RKO (cell line): Measurements from ENCODE around the gene KRT78.
"Not testable (repeated sequence)": the region's sequence is repeated elsewhere in the genome, so short reads cannot be mapped to it uniquely, and the experiment has no call there.

ENCODE experiments used
- DNase-seq: peaks from one replicate; pipeline ENCODE4 v3.0.0-alpha.2; 2016; ENCODE audit warnings: low spot score

KRT78 gene, protein sequence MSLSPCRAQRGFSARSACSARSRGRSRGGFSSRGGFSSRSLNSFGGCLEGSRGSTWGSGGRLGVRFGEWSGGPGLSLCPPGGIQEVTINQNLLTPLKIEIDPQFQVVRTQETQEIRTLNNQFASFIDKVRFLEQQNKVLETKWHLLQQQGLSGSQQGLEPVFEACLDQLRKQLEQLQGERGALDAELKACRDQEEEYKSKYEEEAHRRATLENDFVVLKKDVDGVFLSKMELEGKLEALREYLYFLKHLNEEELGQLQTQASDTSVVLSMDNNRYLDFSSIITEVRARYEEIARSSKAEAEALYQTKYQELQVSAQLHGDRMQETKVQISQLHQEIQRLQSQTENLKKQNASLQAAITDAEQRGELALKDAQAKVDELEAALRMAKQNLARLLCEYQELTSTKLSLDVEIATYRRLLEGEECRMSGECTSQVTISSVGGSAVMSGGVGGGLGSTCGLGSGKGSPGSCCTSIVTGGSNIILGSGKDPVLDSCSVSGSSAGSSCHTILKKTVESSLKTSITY

DNA sequence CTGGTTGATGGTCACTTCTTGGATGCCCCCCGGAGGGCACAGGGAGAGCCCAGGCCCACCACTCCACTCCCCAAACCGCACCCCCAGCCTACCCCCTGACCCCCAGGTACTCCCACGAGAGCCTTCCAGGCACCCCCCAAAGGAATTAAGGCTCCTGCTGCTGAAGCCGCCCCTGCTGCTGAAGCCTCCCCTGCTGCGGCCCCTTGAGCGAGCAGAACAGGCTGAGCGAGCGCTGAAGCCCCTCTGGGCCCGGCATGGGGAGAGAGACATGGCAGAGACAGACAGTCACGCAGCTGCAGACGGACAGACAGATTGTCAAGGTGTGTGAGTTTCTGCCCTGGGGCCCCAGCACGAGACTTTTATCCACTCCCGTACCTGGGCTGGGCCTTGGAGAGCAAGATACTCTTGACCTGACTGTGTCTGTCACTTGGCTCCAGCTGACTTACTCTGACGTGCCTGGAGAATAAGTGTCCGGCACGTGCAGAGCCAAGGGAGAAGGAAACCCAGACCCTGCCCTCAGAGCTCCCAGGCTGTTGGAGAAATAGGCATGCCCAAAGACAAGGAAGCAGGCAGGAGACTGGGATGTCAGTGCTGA lies at the start of gene KRT78:
TSS of gene KRT78 (minus strand) at position 334 of the 595 bp plus-strand sequence. CDS start at position 270, 64 bp downstream.
- DNase-seq: no peak

DNA sequence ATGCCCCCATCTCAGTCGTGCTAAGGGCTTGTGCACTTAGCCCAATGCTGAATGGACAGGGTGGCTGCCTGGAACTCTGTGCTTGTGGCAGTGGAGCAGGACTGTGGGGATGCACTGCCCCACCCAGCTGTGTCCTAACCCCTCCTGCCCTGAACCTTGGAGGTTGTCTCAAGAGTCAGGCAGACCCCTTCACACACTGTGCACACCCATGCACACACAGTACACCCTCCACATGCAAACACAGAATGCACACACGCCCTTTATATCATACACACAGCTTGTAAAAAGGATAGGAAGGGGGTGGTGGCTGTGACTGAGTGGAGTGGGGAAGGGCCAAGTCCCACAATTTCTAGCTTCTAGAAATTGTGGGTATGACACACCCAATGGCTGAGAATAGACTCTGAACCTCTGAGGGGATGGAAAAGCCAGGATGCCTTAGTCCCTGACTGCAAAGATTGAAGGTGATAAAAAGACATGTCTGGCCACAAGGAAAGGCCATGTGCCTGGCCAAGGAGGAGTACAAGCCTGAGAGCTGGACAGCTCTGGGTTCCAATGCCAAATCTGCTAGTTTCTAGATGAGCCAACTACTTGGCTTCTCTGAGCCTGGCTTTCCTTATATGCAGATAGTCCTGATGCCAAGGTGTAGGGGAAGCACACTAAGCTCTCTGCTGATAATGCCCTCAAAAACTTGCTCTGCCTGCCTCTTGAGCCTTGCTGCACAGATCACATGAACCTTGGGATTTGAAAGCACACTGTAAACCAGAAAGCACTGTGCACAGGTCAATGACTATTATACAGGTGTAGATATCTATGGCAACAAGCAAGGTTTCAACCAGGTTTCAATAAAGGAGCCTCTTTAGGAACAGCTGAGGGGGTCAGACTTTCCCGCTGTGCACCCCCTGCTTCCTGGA lies 47.7 kb upstream of the KRT78 start:
- DNase-seq: no peak

DNA sequence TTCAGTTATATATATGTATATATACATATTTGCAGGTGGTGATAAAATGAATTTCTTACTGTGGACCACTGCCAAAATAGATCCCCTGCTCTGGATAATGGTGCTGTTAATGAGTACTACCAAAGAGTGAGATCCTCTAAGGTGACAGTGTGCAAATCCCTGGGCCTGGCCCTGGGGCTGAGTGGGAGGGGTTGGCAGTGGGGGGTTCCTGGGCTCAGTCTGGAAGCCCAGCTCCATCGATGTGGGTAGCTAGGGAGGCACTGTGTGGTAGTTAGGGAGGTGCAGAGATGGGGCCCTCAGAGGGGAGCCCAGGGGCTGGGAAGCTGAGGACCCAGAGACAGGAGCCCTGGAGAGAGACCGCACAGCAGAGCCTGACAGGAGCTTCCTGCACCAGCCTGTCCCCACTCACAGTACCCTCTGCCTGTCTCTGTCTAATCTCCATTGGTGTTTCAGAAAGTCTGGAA lies 47.0 kb upstream of the KRT78 start:
- DNase-seq: no peak

DNA sequence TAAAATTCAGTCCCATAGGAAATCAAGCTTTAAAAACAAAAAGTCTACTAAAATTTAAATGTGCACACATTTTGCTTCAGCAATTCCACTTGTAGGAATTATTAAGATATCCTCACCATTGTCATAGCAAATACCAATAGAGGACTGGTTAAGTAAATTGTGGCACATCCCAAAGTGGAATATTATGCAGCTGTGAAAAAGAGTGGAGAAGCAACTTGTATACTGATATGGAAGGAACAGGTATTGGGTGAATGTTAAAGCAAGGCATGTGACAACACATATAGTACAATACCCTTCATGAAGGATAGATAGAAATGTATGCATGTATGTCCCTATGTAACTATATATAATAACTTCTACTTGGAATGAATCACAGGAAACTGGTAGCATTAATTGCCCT lies 44.2 kb upstream of the KRT78 start:
- DNase-seq: no peak

DNA sequence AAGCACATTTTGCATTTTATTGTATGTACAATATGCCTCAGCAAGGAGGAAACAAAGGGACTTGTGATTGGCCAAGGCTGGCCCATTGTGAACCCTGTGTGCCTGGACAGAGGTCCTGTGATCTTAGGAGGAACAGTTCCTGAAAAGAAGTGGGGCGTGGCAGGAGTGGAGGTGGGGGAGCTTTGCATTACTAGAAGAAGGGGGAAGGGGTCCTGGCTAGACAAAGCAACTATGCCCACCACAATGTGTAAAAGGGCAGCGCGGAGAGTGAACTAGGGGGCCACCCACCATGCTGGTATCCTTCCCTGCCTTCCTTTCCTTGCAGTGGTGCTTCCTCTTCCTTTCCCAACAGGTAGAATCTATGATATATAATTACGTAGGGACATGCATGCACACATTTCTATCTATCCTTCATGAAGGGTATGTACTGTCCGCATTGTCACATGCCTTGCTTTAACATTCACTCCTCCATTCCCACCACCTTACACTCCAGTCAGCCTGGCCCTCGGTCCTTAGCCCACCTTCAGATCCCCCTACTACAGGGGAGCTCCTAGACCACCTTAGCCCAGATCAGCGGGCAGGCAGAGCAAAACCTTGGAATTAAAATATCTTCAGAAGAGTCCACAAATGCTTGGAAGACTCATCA lies 43.5 kb upstream of the KRT78 start:
- DNase-seq: no peak

DNA sequence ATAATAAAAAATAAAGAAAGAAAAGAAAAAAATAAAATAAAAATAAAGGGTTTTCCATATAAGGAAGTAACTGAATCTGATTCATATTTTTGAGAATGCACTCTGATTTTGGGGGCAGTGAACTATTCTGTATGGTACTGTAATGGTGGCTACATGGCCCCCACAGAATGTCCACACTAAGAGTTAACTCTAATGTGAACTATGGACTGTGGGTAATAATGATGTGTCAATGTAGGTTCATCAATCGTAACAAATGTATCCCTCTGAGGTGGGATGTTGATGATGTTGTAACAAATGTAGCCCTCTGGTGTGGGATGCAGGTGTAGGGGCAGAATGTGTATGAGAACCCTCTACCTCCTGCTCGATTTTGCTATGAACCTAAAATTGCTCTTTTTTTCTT lies 42.2 kb upstream of the KRT78 start:
- DNase-seq: no peak

DNA sequence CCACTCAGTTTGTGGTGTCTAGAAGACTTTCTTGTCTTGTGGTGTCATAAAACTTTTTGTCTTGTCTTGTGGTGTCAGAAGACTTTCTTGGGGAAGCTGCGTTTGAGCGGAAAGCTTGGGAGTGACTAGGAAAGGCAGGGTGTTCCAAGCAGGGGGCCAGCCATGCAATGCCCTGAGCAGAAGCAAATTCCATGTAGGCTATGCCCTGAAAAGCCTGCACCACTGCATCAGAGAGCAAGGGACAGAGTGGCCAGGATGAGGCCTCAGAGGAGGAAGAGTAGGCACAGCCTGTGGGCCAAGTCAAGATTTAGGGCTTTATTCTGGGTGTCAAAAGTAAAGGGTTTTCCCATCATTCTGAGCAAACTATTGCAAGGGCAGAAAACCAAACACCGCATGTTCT lies 41.6 kb upstream of the KRT78 start:
- no peak for DNase-seq

DNA sequence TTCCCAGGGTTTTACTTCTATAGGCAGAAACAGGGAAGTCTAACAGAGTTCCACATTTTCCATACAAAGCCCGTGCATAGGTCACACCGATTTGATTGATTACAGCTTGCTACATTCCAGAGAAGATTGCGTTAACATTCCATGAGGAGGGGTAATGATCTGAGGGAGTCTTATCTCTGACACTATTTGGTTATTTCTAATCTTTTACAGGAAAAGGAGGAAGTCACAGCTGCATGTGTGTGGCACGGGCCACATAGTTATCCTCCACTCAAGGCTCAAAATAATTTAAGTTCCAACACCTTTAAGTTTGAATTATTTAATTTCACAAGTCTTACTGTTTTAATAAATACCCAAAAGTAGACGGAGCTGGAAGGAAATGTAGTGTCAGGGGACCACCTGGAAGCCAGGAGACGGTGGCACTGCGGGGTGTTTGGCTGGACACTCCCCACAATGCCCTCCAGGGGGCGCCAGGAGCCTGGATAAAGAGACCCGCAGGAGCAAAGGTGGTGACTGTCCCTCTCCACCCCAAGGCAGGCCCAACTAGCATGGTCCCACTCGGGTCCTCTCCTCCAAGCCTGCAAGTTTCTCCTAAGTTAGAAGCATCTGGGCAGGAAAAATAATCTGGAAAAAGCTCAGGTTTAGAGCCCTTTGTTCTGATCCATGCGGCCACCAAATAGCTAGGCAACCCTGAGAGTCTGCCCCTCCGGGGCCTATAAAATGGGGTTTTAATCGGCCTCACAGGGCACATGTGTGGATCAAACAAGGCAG lies 35.9 kb upstream of the KRT78 start:
- peak; percentile 63 for DNase-seq

DNA sequence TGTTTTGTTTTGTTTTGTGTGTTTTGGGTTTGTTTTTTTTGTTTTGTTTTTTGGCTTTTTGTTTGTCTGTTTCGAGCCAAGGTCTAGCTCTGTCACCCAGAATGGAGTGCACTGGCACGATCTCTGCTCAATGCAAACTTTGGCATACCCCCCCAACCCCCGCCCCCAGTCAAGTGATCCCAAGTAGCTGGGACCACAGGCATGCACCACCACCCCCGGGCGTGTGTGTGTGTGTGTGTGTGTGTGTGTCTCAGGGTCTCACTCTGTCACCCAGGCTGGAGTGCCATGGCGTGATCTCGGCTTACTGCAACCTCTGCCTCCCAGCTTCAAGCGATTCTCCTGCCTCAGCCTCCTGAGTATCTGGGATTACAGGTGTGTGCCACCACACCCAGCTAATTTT lies 31.7 kb upstream of the KRT78 start:
- DNase-seq: not testable (repeated sequence)

DNA sequence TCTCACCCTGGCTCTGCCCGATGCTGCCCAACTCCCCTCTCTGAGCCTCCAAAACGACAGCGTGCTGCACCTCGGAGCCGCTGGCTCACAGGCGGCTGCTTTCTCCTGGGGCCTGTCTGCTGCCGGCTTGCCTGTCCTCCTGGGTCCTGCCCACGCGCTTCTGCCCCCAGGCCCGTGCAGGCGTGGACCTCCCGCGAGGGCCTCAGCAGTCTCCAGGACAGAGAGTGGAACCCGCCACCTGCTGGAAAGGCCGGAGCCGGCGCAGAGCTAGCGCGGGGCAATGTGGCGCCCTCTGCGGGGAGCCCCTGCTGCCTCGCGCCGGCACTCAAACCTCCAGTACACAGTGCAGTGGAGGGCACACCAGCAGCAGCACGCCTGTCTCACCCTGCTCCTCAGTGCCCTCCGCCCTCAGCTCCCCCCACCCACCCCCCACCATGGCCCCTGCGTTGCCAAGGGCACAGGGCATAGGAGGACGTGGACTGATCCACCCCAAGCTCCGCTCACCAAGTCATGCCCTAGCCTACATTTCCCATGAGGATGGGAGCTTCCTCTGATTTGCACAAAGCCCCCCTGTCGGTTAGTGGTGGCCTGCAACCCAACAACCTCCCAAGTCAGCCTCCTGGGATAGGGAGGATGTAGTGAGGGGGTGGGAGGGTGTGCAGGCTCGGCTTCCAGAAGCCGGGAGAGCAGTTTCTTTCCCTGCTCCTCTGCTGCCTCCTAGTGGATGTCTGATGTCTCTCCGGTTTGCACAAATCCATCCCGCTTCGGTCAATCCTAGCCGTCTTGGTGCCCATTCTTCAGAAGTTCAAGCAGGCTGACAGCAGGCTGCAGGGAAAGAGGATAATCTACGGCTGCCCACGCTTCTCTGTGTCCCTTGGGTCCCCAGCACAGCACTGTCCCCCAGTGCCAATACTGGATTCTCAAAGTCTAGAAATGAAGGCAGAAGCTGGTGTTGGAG lies 30.9 kb upstream of the KRT78 start:
- DNase-seq: peak; percentile 84

DNA sequence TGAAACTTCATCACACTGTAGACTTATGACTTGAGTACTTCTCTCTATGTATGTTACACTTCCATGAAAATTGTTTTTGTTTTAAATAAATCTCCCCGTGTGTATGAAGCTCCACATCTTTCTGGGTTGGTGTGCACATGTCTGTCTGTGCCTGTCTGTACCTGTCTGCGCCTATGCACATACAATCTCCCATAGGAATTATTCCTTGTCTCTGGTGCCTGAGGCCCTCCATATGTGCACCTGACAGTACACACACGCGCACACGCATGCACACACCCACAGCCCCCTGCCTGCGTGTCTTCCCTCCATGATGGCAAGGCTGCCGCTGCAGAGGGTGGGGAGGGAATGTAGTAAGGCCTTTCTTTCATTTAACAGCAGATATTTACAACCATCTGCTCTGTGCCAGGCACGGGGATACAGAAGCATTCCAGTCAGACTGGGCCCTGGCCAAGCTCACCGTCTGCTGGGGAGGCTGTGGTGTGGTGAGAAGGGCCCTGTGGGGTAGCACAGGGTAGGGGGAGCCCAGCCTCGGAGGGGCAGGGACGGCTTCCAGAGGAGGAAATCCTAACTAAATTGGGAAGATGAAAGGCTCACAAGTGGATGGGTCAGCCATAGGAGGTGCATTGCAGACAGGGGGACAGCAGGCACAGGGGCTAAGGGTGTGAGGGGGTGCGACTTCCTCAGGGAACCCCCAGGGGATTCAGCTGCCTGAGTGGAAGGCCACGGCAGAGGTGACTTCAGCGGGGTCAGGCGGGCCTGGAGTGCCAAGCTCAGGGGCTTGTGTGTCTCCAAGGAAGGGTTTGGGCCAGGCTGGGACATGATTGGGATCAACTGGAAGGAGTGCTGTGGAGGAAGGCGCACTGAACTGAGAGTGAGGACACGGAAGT lies 30.0 kb upstream of the KRT78 start:
- DNase-seq: no peak

DNA sequence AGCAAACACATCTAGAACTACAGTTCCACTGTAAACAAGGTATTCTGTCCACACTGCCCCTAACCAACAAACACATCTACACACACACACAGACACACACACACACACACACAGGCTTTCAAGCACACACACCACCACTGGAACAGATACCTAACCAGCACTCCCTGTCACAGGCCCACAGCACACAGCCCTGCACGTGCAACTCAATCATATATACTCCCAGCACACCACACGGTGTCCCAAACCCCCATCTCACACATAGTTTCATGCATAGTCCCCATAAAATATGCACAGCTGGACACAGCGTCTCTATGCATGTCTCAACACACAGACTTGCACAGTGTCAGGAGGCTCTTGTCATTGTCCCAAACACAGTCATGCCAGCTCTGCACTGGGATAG lies 28.4 kb upstream of the KRT78 start:
- no peak for DNase-seq

DNA sequence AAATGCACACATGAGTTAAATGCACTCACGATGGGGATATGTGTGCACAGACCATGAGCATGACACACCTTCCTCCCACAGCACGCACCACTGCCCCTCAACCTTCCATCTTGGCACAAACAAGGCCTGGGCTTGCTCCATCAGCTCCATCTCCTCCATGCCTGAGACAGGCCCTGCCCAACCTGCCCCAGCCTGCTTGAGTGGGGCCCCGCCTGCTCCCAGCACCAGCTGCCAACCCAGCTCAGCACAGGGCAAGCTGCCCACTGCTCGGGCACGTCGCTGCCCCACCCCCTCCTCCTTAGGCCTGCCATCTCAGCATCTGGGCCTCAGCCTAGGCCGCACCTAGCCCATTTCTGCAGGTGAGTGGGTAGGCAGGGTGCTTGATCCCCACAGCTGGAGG lies 27.6 kb upstream of the KRT78 start:
- DNase-seq: no peak

DNA sequence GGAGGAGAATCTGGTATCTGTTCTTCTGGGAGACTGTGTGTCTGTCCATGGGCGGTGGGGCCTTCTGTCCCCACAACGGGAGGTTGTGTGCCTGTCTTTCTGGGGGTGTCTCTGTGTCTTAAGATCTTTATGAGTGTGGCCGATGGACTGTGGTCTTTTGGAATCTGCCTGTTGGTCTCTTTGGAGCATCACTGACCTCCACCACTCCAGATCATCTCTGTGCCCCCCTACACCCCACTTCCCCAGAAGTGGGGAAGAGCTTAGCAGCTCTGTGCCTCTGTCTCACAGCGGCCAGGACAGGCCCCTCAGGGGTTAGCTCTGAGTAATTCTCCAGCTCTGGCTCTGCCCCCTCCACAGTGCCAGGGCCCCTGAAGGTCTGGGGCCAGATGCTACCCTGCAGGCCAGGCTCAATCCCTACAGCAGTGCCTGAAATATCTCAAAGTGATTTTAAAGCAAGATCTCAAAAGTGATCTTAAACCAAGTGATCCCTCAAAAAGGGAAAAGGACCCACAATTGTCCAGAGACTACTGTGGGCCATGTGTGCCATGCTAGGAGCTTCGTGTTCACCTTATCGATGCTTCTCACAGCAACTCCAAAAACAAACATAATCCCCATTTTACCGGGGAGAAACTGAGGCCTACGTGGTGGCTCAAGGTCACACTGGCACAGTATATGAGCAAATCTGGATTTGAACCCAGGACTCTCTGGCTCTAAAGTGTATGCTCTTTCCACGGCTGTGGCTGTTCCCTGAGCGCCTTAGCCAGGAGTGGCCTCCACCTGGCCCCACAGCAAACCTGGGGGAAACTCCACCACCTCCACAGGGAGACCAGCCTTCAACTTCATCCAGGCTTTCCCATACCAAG lies 26.0 kb upstream of the KRT78 start:
- no peak for DNase-seq

DNA sequence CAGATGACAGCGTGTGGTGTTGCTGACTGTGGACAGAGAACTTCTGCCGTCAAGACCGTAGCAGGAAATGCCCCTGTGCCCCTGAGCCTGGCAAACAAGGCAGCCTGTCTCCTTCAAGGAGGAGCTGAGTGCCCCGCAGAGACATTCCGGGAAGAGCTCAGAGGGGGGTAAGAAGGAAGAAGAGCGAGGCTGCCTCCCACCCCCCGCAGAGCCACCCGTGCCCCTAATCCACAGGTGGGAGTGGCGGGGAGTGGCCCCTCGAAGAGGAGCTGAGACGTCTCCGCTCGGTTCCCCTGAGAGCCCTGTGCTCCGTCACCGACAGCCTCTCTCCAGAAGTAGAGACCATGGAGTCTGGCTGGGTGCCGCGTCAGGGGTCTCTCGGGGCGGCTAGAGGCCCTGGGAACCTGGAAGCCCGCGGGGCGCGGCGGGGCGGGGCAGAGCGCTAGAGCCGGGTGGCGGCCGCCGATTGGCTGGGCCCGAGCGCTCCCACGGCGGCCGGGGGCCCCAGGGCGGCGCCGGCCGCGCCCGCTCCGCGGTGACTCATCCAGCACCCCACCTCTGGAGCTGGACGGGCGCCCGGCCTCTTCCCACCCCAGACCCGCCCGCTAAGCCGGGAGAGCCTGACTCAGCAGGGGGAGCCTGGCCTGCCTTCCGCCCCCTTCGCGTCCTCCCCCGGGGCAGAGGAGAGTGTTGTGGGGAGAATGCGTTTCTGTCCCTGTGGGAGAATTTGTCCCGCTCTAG lies 25.2 kb upstream of the KRT78 start:
- DNase-seq: peak; percentile 89

DNA sequence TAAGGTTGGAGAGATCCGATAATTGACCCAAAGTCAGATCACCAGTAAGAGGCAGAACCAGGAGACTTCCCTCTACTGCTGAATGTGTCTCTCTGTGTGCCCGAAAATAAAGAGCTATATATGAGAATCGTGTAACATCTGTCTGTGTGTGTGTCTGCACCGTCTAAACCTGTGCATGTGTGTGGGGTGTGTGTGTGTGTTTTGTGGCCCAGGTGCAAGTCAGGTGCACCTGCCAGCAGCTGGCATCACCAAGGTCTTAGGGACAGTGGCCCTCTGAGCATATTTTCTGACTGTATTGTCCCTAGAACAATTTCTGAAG lies 24.7 kb upstream of the KRT78 start:
- no peak for DNase-seq

DNA sequence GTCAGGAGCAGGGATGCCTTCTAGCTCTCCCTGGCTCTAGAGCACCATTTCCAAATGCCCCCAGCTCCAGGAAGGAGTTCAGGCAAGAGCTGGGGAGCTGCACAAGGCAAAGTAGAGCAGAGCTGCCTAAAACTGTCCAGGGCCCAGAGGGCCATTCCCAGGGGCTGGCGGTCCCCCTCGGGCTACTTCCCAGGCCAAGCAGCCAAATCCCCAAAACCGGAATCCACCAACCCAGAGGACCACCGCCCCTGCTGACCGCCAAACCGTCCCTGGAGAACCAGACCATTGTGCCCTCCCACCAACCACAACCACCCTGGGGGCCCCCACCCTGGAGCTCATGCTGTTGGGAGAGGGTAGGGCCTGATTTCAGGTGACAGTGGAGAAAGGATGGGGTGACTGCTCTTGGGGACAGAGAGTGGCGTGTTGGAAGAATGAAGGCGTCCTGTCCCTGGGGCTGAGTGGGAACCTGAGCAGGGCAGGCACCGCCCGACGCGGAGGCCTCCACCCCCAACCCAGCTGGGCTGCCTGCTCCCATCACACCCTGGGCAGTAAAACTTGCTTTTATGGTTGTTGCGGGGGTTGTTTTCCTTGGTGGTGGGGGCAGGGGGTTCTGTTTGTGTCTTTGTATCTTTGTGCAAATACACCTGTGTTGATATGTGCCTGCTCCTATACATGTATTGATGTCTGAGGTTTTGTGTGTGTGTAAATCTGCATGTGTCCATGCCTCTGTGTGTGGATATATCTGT lies 24.0 kb upstream of the KRT78 start:
- DNase-seq: no peak
